Measurements from ENCODE around the gene CXCL3. TPM values are rescaled to one million over a fixed set of nuclear protein-coding genes. Genes with fewer than 3 reads are reported as not detected.

CXCL3 gene
- total RNA-seq, 1 experiment from 2014 or later, result 1.9 TPM

DNA sequence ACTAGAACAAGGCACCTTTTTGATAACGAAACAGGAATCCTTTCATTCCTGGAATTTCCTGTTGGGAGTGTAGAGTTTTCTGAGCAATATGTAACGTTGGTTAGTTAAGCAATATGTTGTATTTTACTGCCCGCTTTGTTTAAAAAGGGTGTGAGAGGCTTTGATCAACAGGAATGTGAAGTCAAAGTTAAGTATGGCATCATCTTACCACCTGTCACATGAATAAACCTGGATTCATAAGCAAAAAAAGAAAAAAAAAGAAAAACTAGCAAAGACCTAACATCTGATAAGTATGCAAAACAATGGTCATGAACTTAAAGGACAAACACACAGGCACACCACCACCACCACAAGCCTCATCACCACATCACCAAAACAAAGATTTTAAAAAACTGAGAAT lies 33.0 kb downstream of the CXCL3 start:
- RAD21 ChIA-PET (ENCODE audit: low non-redundant PET in 1 of 2, low total read pairs in 2 of 2, uncharacterized antibody in 2 of 2, unreplicated experiment in 2 of 2), result no interaction called here
- H3K27ac ChIP-seq (ENCODE audit: low read depth, low read length), result no peak overlapping the region
- DNase-seq (ENCODE audit: low read depth, low spot score), result no peak
- CTCF ChIA-PET, result no interaction called here
- BruUV-seq (replicated peaks), result no TSS peak
- POLR2A ChIA-PET, result no interaction called here
- no peaks in the 10 kb centered on the region for H3K36me3 ChIP-seq (ENCODE audit: control insufficient read depth in 1 of 2, insufficient read depth in 2 of 2, low read length in 2 of 2)
- intact Hi-C loops (cut with micrococcal nuclease), result no loop called here
- H4K20me1 ChIP-seq (ENCODE audit: insufficient read depth), result no peaks in the 10 kb centered on the region
- no peaks in the 10 kb centered on the region for H3K9me2 ChIP-seq (ENCODE audit: insufficient read depth)
- H3K4me3 ChIP-seq (replicated peaks in 1 of 2; ENCODE audit: low read depth in 1 of 2, low read length in 2 of 2), result no peak overlapping the region
- no peak overlapping the region for H3K9ac ChIP-seq (ENCODE audit: low read length)
- no peaks in the 10 kb centered on the region for H3K4me1 ChIP-seq (ENCODE audit: control insufficient read depth in 1 of 2, insufficient read depth in 2 of 2, low read length in 2 of 2)
- no peak overlapping the region for H3K4me2 ChIP-seq (ENCODE audit: low read length)
- no peak overlapping the region for H2AFZ ChIP-seq (ENCODE audit: low read depth, low read length, poor library complexity, severe bottlenecking)
- no peaks in the 10 kb centered on the region for H3K79me2 ChIP-seq (ENCODE audit: insufficient read depth, low read length)
- no peaks in the 10 kb centered on the region for H3K9me3 ChIP-seq (ENCODE audit: control insufficient read depth in 1 of 2, insufficient read depth in 1 of 2, low read depth in 1 of 2, low read length in 2 of 2)
- ATAC-seq, result no peak
- TF ChIP-seq ZFX (IDR thresholded peaks at IDR 0.05), result no peak
- TF ChIP-seq, protein P1, sequence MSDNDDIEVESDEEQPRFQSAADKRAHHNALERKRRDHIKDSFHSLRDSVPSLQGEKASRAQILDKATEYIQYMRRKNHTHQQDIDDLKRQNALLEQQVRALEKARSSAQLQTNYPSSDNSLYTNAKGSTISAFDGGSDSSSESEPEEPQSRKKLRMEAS (IDR thresholded peaks at IDR 0.05), result no peak
- TF ChIP-seq CBX3 (IDR thresholded peaks at IDR 0.05; ENCODE audit: low read depth), result no peak
- TF ChIP-seq SRF (IDR thresholded peaks at IDR 0.05; ENCODE audit: low read depth), result no peak
- TF ChIP-seq CEBPB (IDR thresholded peaks at IDR 0.05; ENCODE audit: low read depth), result no peak
- TF ChIP-seq EGR1 (IDR thresholded peaks at IDR 0.05; ENCODE audit: low read depth), result no peak
- TF ChIP-seq ELF1 (IDR thresholded peaks at IDR 0.05; ENCODE audit: borderline replicate concordance, low read depth), result no peak
- TF ChIP-seq, protein P2, sequence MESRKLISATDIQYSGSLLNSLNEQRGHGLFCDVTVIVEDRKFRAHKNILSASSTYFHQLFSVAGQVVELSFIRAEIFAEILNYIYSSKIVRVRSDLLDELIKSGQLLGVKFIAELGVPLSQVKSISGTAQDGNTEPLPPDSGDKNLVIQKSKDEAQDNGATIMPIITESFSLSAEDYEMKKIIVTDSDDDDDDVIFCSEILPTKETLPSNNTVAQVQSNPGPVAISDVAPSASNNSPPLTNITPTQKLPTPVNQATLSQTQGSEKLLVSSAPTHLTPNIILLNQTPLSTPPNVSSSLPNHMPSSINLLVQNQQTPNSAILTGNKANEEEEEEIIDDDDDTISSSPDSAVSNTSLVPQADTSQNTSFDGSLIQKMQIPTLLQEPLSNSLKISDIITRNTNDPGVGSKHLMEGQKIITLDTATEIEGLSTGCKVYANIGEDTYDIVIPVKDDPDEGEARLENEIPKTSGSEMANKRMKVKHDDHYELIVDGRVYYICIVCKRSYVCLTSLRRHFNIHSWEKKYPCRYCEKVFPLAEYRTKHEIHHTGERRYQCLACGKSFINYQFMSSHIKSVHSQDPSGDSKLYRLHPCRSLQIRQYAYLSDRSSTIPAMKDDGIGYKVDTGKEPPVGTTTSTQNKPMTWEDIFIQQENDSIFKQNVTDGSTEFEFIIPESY (IDR thresholded peaks at IDR 0.05; ENCODE audit: extremely low read depth, insufficient replicate concordance, low read length), result no peak
- TF ChIP-seq EZH2phosphoT487 (IDR thresholded peaks at IDR 0.05; ENCODE audit: borderline replicate concordance), result no peak
- no peaks in the 10 kb centered on the region for H3K27me3 ChIP-seq (ENCODE audit: insufficient read depth, low read length)

DNA sequence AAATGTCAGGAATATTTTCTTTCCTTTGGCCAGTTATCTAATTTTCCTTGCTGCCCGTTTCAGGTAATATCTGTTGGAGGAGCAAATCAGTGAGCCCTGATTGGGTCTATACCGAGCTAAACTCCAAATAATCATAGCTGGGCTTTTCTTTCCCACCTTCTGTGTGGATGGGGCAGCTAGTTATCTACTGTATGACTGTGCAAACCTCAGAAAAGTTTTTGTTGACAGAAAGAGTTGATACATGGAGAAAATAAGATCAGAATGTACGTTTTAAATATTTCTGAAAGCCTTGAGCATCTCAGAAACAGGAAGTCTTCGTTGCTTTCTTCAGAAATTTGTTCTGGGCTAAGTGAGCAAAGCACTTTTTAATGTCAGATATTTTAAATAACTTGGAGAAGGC lies 33.8 kb downstream of the CXCL3 start:
- no peaks in the 10 kb centered on the region for H3K4me1 ChIP-seq (ENCODE audit: control insufficient read depth in 1 of 2, insufficient read depth in 2 of 2, low read length in 2 of 2)
- H3K36me3 ChIP-seq (ENCODE audit: control insufficient read depth in 1 of 2, insufficient read depth in 2 of 2, low read length in 2 of 2), result no peaks in the 10 kb centered on the region
- no peak overlapping the region for H3K4me3 ChIP-seq (replicated peaks in 1 of 2; ENCODE audit: low read depth in 1 of 2, low read length in 2 of 2)
- DNase-seq (ENCODE audit: low read depth, low spot score) (no peak), ATAC-seq (no peak)
- ChIA-PET CTCF (no interaction called here), POLR2A (no interaction called here), RAD21 (ENCODE audit: low non-redundant PET in 1 of 2, low total read pairs in 2 of 2, uncharacterized antibody in 2 of 2, unreplicated experiment in 2 of 2) (no interaction called here)
- intact Hi-C loops (cut with micrococcal nuclease), result no loop called here
- no peak overlapping the region for H3K9ac ChIP-seq (ENCODE audit: low read length)
- no peaks in the 10 kb centered on the region for H3K9me3 ChIP-seq (ENCODE audit: control insufficient read depth in 1 of 2, insufficient read depth in 1 of 2, low read depth in 1 of 2, low read length in 2 of 2)
- no peaks in the 10 kb centered on the region for H3K27me3 ChIP-seq (ENCODE audit: insufficient read depth, low read length)
- no TSS peak for BruUV-seq (replicated peaks)
- H3K79me2 ChIP-seq (ENCODE audit: insufficient read depth, low read length), result no peaks in the 10 kb centered on the region
- no peak overlapping the region for H3K27ac ChIP-seq (ENCODE audit: low read depth, low read length)
- TF ChIP-seq, protein P3, sequence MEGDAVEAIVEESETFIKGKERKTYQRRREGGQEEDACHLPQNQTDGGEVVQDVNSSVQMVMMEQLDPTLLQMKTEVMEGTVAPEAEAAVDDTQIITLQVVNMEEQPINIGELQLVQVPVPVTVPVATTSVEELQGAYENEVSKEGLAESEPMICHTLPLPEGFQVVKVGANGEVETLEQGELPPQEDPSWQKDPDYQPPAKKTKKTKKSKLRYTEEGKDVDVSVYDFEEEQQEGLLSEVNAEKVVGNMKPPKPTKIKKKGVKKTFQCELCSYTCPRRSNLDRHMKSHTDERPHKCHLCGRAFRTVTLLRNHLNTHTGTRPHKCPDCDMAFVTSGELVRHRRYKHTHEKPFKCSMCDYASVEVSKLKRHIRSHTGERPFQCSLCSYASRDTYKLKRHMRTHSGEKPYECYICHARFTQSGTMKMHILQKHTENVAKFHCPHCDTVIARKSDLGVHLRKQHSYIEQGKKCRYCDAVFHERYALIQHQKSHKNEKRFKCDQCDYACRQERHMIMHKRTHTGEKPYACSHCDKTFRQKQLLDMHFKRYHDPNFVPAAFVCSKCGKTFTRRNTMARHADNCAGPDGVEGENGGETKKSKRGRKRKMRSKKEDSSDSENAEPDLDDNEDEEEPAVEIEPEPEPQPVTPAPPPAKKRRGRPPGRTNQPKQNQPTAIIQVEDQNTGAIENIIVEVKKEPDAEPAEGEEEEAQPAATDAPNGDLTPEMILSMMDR (IDR thresholded peaks at IDR 0.05 in 2 of 3, conservative IDR thresholded peaks at IDR 0.05 in 1 of 3; ENCODE audit: borderline replicate concordance in 1 of 3, insufficient read depth in 1 of 3, low read depth in 2 of 3, low read length in 2 of 3), result no peak
- TF ChIP-seq EZH2phosphoT487 (IDR thresholded peaks at IDR 0.05; ENCODE audit: borderline replicate concordance) (no peak), TCF7L2 (IDR thresholded peaks at IDR 0.05; ENCODE audit: borderline replicate concordance, extremely low read depth, insufficient read depth, insufficient read length) (no peak), SRF (IDR thresholded peaks at IDR 0.05; ENCODE audit: low read depth) (no peak), SP1 (IDR thresholded peaks at IDR 0.05; ENCODE audit: low read depth) (no peak), ELF1 (IDR thresholded peaks at IDR 0.05; ENCODE audit: borderline replicate concordance, low read depth) (no peak), RAD21 (IDR thresholded peaks at IDR 0.05; ENCODE audit: low read depth) (no peak)
- TF ChIP-seq, protein P2 (IDR thresholded peaks at IDR 0.05; ENCODE audit: extremely low read depth, insufficient replicate concordance, low read length), result no peak
- no peaks in the 10 kb centered on the region for H3K9me2 ChIP-seq (ENCODE audit: insufficient read depth)
- H4K20me1 ChIP-seq (ENCODE audit: insufficient read depth), result no peaks in the 10 kb centered on the region
- no peak overlapping the region for H3K4me2 ChIP-seq (ENCODE audit: low read length)
- no peak overlapping the region for H2AFZ ChIP-seq (ENCODE audit: low read depth, low read length, poor library complexity, severe bottlenecking)

Data from HCT116 (cell line).